ENCODE data around the gene GORAB.

GORAB gene

GRCh38 chr1:170586321-170587252 lies 54.6 kb downstream of the GORAB start:
- peak; percentile 75 for DNase-seq (ENCODE audit: low read depth)
- no peak for TF ChIP-seq CTCF (conservative IDR thresholded peaks at IDR 0.05; ENCODE audit: low read depth, low read length)

DNA sequence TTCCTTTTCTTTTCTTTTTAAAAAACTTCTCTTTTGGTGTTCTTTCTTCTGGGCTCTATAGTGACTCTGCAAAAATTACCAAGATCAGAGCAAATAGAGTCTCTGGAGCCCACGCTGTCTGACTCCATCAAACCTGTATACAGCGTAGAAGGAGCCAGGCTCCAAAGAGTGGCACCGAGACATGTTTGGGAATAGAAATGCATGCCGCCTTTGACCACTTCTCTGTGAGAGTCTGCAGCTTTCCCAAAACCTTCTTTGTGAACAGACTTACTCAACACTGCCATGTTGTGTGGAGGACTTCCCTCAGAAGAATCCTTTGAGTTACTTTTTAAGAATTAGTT lies 55.3 kb downstream of the GORAB start:
- DNase-seq (ENCODE audit: low read depth): no peak
- TF ChIP-seq CTCF (conservative IDR thresholded peaks at IDR 0.05; ENCODE audit: low read depth, low read length): no peak
- H3K4me3 ChIP-seq (ENCODE audit: low read depth, low read length): no peak overlapping the region

More at GRCh38 chr1:170586321-170587252, 54.6 kb downstream of the GORAB start:
- no peak overlapping the region for H3K4me3 ChIP-seq (ENCODE audit: low read depth, low read length)

GRCh38 chr1:170590921-170591705 lies 59.1 kb downstream of the GORAB start:
- TF ChIP-seq CTCF (conservative IDR thresholded peaks at IDR 0.05; ENCODE audit: low read depth, low read length): no peak
- DNase-seq (ENCODE audit: low read depth): no peak
- H3K4me3 ChIP-seq (ENCODE audit: low read depth, low read length): no peak overlapping the region

GRCh38 chr1:170592591-170593111 lies 60.7 kb downstream of the GORAB start:
- DNase-seq (ENCODE audit: low read depth): no peak
- no peak for TF ChIP-seq CTCF (conservative IDR thresholded peaks at IDR 0.05; ENCODE audit: low read depth, low read length)
- H3K4me3 ChIP-seq (ENCODE audit: low read depth, low read length): no peak overlapping the region

GRCh38 chr1:170593173-170594011 lies 61.4 kb downstream of the GORAB start:
- no peak overlapping the region for H3K4me3 ChIP-seq (ENCODE audit: low read depth, low read length)
- TF ChIP-seq CTCF (conservative IDR thresholded peaks at IDR 0.05; ENCODE audit: low read depth, low read length): no peak
- no peak for DNase-seq (ENCODE audit: low read depth)

- DNase-seq (ENCODE audit: low read depth): no peak
- no peak for TF ChIP-seq CTCF (conservative IDR thresholded peaks at IDR 0.05; ENCODE audit: low read depth, low read length)
- no peak overlapping the region for H3K4me3 ChIP-seq (ENCODE audit: low read depth, low read length)
These were observed 62.2 kb downstream of the GORAB start for GRCh38 chr1:170594066-170594626.

All from choroid plexus epithelial cell (primary cell).